Stimulated activated CD4-positive, alpha-beta T cell treated with anti-CD3 and anti-CD28 coated beads, Interleukin-1b, Interleukin-23, amount 100 ng/mL, for 1 hour (primary cell): ENCODE data around the gene CSRP1.
"Not testable (repeated sequence)": the region's sequence is repeated elsewhere in the genome, so short reads cannot be mapped to it uniquely, and the experiment has no call there.

Experiments used
- DNase-seq, 2 donors: peaks; one replicate each; pipeline ENCODE4 v3.0.0-alpha.2; 2020; ENCODE audit warnings: low read depth in 2 of 2

The CSRP1 gene

DNA sequence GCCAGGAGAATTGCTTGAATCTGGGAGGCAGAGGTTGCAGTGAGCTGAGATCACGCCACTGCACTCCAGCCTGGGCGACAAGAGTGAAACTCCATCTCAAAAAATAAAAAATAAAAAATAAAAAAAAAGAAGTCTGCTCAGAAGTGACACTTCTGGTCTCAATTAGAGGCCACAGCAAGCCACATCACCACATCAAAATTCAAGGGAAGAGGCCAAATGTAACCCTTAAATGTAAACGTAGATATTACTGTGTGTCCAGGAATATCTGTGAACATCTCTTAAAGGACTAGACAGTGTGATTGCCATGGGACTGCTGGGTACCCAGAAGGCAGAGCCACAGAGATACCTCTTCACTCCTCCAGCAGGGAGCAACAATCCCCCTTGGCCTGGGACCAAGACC is 28.3 kb downstream of the CSRP1 start:
- DNase-seq = not testable (repeated sequence)

DNA sequence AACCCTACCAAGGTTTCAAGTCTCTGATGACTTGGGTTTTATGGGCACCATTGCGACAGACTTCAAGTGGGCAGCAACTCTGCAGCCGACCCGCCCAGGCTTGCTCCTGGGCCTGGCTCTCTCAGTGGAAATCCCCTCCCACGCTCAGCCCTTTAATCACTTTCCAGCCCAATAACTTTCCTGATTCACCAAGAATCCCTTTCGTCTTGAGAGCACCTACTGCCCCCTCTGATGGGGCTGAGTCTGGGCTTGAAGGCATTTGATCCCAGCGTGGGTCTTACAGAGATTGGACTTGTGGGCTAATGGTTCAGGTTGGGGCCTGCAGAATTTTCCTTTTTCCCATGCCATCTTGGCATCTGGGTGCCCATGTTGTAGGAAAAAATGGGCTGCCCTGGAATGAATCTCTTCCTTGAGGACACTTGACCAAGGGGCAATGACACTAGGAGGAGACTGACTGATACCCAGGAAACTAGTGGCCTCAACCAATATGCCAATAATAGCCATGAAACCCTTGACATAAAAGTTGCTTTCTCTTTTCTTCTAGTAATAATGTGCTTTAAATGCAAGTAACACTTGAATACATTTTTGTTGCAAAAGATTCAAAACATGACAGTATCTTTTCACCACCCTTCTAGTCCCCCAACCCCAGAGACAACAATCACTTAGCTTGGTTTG is 30.1 kb downstream of the CSRP1 start:
- no peak for DNase-seq

DNA sequence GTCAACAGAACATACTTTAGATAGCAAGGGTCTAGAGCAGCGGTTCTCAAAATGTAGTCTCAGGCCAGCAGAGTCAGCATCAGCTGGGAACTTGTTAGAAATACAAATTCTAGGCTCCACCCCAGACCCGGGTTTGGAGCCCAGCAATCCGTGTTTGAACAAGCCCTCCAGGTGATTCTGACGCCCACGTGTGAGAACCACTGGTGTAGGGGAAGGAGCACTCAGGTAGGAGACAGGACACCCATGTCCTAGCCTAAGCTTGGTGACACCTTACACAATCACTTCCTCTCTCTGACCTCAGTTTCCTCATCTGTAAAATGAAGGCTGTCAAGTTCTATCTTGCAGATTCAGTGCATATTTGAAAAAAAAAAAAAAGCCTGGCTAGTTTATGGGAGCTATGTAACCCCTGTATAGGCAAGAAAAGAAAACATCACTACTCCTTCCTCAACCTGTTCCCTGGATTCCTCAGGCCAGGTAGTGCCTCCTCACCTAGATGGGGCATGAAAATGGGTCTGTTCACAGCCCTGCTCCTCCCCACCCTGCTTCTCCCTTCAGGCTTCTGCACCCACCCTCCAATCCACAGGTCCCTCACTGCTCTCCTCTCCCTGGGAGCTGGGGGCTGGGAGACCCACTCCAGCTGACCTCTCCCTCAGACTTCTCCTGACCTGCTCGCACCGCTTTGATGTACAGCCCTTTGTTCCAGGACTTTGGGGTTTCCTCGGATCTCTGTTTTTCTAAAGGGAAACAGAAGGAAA is 30.8 kb downstream of the CSRP1 start:
- no peak for DNase-seq

DNA sequence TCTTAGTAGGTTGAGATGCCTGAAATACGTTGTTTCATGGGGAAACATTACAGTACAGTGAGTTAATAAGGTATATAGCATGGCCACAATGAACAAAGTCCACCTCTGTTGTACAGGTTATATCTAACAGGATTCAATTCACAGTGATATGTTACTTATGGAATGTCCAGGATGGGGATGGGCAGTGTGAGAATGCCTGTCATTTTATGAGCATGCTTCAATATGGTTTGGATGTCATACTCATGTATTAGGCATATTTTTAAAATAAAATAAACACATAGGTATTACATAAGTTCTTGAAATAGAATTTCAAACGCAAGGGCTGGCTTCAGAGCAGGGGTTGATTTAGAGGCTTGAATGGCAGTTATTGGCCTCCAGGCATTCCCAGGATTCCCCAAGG is 31.8 kb downstream of the CSRP1 start:
- no peak for DNase-seq

DNA sequence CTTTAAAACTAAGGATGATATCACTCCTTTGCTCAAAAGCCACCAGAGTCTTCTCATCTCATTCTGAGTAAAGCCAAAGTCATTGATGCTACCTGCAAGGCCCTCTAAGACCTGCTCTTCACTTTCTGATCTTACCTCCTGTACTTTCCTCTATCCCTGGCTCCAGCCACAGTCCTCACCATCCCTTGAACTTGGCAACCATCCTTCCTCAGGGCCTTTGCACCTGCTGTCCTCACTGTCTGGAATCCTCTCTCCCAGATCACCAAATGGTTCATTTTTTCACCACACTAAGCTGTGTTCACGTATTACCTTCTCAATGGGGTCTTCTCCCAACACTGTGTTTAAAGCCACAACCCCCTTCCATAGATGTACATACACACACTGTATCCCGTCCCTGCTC is 33.6 kb downstream of the CSRP1 start:
- DNase-seq = no peak

DNA sequence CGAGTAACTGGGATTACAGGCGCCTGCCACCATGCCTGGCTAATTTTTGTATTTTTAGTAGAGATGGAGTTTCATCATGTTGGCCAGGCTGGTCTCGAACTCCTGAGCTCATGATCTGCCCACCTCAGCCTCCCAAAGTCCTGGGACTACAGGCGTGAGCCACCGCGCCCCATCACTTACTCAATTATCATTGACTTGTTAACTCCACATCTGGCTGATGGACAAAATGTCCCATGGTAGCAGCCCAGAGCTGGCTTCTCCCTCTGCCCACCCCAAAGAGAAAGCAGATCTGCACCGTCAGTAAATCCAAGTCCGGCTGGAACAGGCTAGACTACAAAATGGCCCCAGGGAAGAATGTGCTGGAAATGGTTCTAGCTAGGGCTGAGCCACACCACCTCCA is 34.6 kb downstream of the CSRP1 start:
- DNase-seq = not testable (repeated sequence)

DNA sequence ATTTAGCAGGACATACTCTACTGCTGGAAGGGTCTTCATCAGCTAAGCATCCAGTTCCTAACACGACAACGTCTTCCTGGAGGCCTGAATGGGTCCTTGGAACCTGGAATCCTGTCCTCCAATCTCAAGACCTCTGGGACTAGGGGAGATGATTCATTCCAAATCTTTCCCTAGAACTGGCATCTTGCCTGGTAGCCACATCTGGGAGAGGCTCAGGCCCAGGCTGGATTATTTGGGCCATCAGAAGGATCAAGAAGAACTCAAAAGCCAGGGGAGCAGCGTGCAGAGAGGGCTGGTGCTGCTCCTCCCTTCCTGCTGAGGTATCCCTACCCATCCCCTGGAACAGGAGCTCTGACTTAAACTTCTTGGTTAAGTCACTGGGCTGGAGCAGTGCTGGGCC is 35.2 kb downstream of the CSRP1 start:
- no peak for DNase-seq

DNA sequence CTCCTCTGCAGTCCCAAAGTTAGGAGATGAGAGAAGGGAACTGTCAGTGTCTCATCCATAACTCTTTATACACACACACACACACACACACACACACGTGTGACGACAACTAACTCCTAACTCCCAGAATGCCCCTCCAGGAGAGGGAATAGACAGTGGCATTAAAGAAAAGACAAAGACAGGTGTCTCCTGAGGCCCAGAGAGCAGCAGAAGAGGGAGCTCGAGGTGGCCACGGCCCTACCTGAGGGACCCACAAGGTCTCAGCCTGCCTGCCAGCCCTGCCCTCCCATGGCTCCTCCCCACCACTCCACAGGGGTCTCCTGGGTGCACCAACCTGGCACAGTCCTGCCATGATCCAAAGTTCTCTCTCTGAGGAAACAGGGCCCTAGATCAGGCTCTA is 36.3 kb downstream of the CSRP1 start:
- no peak for DNase-seq

DNA sequence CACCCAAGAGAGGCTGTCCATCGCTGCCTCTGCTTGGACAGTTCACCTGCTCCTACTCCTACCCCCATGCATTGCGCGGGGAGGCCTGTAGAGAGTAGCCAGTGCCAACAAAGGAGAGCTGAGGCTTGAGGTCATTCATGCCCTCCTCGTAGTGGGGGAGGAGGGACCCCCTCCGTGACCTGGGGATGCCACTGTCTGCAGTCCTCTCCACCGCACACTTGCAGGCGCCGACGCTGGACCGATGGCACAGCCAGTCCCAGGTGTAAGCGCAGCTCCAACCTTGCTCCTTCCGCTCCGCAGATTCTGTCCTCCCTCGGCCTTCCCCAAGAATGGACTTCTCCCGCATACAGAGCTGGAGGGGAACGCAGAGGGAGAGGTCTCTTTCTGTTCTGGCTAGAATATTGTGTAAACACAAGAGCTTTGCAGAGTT is 37.3 kb downstream of the CSRP1 start:
- no peak for DNase-seq

DNA sequence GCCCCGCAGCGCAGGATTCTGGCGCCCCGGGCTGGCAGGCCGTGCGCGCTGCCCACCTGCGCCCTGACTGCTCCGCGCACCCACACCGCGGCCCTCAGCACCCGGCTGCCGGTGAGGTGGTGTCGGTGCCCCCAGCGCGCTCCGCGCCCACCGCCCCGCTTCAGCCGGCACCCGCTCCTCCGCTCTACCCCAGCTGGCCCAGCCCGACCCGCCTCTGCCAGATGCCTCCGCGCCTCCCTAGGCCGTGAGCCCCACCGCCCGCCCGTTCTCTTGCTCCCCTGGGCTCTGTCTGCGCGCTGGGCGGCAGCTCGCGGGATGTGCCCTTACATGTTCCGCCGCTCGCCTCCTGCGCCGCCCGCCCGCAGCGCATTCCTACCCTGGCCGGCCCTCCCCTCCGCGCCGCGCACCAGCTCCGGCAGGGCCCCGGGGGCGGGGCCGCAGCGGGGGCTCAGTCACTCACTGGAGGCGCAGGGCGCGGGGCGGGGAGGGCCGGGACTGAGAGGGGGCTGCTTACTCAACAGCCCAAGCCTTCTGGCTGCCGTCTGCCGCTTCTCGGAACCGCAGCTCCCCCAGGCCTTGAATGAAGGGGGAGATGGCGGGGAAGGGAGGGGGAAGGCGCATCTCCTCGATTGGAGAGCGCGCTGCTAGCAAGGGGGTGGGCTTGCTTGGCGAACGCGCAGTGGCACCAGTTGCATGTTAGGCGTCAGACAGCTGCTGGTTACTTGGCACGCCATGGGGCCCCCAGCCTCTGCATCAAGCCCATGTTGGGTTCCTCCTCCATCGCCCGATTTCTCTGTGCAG is 37.9 kb downstream of the CSRP1 start, which contains the start of gene PHLDA3:
PHLDA3 (minus strand) TSS at position 345 of the 801 bp plus-strand sequence. CDS start 402 bp downstream, outside the sequence.
- DNase-seq = no peak

DNA sequence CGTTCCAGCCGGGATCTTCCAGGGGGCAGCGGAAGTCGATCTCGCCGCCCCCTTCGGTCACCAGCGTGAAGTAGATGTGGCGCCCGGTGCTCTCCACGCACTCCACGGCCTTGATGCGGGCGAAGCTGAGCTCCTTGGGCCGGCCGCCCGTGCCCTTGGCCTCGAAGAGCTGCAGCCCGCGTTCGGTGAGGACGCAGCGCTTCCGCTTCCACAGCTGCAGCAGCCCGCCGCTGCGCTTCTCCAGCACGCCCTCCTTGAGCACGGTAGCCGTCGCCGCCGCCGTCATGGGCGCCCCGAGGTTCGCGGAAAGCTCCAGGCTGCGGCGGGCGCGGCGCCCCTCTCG is 38.5 kb downstream of the CSRP1 start:
- no peak for DNase-seq

DNA sequence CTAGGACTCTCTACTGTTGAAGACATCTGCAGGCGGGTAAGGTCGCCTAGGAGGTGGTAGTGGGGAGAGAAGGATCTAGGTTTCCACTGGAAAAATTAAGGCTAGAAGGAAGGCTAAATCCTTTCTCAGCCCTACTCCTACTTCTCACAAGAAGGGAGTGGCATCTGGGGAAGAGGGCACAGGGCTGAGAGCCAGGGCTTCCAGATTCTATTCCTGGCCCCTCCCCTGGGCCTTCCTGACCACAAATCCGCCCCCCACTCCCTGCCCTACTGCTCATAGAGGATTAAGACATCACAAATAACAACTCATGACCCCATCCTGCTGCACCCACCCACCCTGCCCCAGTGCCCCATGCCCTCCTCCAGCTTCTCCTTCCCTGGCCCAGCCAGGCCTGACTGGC is 40.4 kb downstream of the CSRP1 start:
- no peak for DNase-seq

DNA sequence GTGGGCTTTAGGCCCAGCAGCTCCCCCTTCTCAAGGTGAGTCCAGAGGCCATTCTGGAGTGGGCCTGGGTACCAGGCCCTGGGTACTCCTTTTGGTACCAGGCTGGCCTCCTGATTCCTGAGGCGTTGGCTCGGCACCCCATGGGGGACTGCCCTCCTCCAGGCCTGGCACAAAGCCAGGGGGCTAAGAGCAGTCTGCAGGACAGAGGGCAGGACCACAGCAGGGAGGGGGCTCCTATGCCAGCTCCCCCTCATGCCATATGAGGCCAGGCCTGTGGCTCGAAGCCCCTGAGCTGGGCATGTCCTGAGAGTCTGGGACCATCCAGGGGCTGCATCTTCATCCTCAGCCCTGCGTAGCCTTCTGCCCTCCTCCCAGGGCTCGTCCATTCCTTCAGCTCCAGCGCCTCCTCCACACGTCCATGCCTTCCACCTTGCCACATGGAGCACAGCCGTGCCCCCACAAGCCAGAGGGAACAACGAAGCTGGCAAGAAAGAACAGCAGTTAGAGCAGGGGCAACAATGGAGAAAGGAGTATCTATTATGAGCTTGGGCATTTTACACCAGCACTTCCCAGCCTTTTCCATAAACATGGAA is 41.1 kb downstream of the CSRP1 start:
- DNase-seq = no peak

DNA sequence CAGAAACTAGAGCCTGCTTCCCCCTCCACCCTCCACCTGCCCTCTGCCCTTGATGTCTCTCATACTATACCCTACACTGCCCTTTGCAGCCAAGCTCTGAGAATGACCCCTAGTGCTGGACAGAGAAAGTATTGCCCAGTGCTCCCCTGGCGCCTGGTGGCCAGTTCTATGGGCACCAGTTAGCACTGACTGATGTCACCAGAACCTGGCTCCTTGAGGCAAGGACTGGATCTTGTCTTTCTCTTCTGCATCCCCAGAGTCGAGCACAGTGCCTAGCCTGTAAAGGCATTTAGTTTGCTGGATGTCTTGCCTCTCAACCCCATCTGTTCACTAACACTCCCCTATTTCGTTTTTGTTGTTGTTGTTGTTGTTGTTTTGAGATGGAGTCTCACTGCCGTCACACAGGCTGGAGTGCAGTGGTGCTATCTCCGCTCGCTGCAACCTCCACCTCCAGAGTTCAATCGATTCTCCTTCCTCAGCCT is 43.8 kb downstream of the CSRP1 start:
- no peak for DNase-seq

DNA sequence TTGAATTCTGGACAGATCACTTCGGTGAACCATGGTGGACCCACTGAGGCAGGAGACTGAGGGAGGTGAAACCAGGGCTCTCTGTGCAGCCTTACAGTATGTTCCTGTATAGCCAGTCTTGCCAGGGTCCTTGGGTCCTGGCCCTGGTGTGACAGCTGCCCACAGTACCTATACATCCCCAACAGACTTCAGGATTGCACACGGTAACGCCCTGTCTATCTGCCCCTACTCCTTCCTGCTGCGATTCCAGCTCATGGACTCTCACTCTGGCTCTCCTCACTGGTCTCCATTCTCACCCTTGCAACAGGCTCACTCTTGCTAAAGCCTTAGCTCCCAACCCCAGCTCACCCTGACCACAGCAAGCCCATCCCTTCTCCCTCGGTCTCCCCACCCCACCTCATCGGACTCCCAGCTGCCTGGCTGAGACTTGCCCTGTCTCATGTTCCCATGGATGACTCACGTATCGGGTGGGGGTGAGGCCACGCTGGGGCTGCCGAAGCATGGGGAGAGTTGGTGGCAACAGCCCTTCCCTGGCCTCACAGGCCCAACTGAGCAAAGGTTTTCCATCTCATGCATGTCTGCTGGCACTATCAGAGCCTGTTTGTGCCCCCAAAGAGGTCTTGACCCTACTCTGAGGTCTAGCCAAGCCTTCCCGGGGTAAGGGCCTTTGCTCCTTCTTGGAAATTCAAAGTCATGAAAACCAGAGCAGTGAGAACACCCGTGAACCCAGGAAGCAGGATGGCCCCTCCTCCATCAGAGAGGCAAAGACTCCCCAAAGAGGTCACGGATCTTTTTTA is 45.1 kb downstream of the CSRP1 start:
- no peak for DNase-seq

DNA sequence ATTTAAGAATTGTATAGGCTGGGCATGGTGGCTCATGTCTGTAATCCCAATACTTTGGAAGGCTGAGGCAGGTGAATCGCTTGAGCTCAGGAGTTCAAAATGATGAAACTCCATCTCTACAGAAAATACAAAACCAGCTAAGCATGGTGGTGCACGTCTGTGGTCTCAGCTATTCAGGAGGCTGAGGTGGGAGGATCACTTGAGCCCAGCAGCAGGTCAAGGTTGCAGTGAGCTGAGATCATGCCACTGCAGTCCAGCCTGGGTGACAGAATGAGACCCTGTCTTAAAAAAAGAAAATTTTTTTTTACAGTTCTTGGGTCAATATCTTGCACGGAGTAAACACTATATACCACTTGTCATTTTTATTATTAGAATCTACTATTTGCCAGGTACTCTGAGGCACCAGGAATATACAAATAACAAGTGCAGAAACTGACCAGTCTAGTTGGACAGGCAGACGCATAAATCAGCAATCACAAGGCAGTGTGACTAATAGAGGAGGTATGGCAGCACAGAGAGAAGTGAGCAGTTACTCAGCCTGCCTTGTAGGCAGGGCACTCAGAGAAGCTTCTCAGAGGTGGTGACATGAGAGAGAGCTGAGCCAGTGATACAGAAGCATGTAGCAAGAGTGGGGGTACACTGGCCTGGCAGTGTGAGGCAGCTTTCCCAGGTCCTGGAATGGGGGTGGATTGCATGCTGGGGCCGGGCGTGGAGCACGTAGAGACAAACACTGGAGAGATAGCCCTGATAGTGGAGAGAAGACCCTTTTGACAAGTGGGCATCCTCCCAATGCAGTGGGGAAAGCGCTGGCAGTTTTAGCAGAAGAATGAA is 45.9 kb downstream of the CSRP1 start:
- DNase-seq = no peak

DNA sequence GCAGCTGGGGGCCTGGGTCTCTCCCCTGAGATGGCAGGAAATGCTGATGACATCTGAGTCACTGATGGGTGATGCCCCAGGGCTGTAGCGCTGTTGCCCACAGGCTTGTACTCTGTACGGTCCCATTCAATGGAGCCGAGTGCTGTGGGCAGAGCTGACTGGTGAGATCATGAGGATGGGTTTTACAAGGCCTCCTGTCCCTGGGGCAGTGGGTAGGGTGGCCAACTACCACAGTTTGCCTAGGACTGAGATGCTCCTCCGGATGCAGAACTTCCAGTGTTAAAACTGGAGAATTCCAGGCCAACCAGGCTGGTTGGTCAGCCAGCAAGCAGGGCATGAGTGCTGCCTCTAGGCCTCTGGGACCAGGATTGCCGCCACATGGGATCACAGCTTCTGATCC is 47.1 kb downstream of the CSRP1 start:
- DNase-seq = no peak

DNA sequence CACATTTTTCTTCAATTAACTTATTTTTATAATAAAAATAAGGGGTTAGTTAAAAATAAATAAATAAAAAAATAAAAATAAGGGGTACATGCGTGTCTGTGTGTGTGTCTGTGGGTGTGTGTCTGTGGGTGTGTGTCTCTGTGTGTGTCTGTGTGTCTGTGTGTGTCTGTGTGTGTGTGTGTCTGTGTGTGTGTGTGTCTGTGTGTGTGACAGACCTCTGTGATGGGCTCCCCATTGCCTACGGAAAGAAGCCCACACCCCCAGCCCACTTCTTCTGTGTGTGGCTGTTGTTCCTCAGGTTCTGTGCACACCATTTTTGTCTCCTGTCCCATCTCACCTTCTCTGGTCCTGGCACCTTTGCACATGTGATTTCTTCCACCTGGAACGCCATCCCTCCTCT is 47.9 kb downstream of the CSRP1 start:
- DNase-seq = no peak

DNA sequence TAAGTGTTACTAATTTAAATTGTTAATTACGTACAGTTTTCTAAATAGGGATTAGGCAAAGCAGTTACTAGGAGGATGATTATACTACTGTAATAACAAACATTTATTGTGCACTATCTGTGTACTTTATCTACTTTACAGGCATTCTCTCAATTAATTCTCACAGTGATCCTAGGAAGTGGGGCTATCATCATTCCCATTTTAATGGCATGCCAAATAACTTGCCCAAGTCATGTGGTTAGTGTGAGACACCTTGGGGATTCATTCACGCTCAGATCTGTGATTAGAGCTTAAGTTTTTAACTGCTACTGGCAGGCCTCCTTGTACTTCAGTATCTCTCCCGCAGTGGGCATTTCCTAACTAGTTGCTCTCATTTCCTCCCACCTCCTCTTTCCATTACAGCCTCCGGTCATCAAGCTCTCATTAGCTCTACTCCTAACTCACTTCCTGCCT is 49.4 kb downstream of the CSRP1 start:
- no peak for DNase-seq
